HG03039 (cell line): Measurements from ENCODE around the gene LIN7B.
"Not testable (repeated sequence)": the region's sequence is repeated elsewhere in the genome, so short reads cannot be mapped to it uniquely, and the experiment has no call there.

ENCODE experiments used
- ATAC-seq: cut with Tn5 transposase; IDR thresholded peaks from one replicate; pipeline ENCODE4 v1.9.1; 2021; ENCODE audit warnings: mild to moderate bottlenecking, moderate library complexity; ENCODE audit not compliant: unreplicated experiment

LIN7B gene

DNA sequence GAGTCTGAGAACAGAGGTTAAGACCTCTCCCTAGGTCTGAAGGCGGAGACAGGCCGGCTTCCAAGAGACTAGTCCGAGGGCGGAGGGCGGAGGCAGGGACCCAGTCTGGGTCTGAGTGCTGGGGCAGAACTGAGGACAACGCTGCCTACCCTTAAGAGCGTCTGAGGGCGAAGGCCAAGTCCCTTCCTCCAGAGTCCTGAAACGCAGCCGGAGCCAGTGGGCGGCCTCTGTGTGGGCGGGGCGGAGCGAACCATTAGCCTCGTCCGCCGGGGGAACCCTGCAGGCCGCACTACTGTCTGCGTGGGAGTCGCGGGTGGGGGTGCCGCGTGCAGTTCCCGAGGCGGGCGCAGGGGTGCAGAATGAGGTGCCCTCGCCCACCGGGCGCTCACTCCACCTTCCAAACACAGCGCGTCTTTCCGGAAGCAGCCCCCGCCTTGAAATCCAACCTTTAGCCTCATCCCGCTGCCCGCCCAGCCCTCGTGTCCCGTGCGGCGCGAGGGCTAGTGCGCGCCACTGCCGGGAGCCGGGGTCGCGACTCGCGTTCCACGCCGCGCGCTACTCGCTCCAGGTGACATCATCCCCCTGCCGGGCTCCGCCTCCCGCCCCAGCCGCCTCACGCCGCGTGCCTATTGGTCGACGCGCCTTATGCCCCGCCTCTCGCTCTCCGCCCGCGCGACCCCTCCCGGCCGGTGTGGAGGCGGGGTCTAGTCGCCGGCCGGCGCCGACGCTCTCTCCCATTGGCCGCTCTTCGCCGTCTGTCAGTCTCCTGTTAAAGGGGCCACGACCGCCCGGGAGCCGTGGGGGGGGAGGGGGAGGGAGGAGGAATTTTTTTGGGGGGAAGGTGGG is 4.6 kb downstream of the LIN7B start, which contains the start of gene C19orf73:
TSS of gene C19orf73 (minus strand) at position 579 of the 846 bp plus-strand sequence. CDS start at position 458, 121 bp downstream.
- ATAC-seq: peak; percentile 60

GRCh38 chr19:49119411-49120324 is 5.5 kb downstream of the LIN7B start, which contains the start of gene PPFIA3:
PPFIA3 (plus strand) TSS chr19:49119544; CDS start chr19:49127874, 8,330 bp downstream.
- ATAC-seq: no peak

DNA sequence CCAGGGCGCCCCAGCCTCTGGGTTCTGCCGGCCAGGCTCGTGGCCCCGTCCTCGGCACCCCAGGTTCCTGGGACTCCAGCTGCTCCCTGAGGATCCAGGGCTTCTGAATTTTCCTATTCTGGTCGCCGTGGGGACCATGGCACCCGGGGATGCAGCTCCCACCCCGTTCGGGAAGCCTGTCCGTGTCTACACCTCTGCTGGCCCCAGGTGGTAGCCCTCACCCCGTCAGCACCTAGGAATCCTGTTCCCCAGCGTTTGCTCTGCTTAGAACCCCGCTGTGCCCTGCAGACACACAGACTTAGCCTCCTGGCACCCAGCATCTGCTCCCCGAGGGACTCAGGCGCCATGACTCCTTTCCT is 6.1 kb downstream of the LIN7B start:
- no peak for ATAC-seq

- ATAC-seq: no peak
Observed at GRCh38 chr19:49120868-49121267, 6.7 kb downstream of the LIN7B start.

DNA sequence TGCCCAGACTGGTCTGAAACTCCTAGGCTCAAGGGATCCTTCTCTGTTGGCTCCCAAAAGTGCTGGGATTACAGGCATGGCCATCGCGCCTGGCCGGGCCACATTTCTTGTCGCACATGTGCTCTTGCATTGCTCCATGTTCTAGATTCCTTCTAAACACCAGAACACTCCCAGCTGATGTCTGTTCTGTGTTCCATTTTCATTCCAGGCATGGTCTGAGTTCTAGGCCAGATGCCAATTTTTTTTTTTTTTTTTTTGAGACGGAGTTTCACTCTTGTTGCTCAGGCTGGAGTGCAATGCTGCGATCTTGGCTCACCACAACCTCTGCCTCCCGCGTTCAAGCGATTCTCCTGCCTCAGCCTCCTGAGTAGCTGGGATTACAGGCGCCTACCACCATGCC is 7.7 kb downstream of the LIN7B start:
- not testable (repeated sequence) for ATAC-seq

DNA sequence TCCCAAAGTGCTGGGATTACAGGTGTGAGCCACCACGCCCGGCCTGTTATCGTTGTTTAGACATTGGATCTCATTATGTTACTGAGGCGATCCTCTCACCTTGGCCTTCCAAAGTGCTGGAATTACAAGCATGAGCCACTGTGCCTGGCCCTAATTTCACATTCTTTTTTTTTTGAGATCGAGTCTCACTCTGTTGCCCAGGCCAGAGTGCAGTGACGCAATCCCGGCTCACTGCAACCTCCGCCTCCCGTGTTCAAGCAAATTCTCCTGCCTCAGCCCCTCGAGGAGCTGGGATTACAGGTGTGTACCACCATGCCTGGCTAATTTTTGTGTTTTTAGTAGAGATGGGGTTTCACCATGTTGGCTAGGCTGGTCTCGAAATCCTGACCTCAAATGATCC is 9.1 kb downstream of the LIN7B start:
- not testable (repeated sequence) for ATAC-seq

GRCh38 chr19:49125025-49125731 is 11.0 kb downstream of the LIN7B start:
- no peak for ATAC-seq

DNA sequence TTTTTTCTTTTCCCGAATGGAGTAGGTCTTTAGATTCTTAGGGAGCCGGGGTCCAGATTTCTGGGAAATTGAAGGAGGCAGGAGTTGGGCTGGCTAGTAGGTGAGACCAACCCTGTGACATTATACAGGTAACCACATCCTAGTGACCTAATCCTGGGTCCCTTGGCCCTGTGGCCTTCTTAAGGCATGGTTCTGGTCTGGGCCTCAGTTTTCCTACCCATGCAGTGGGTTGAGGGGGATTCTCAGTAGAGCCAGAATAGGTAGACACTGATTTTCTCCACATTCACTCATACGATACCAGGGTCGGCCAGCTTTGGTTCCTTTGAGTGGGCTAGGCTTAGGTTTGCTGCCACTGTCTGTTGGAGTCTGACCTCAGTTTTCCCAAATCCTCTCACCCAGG is 12.4 kb downstream of the LIN7B start:
- no peak for ATAC-seq

DNA sequence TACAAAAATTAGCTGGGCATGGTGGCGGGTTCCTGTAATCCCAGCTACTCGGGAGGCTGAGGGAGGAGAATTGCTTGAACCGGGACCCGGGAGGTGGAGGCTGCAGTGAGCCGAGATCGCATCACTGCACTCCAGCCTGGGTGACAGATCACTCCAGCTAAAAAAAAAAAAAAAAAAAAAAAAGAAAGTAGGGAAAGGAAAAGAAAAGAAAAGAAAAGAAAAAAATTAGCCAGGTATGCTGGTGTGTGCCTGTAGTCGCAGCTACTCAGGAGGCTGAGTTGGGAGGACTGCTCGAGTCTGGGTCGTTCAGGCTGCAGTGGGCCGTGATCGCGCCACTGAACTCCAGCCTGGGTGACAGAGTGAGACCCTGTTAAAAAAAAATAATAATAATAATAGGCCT is 13.1 kb downstream of the LIN7B start:
- not testable (repeated sequence) for ATAC-seq

- peak; percentile 84 for ATAC-seq
Observed at GRCh38 chr19:49127674-49128544, 13.7 kb downstream of the LIN7B start.

DNA sequence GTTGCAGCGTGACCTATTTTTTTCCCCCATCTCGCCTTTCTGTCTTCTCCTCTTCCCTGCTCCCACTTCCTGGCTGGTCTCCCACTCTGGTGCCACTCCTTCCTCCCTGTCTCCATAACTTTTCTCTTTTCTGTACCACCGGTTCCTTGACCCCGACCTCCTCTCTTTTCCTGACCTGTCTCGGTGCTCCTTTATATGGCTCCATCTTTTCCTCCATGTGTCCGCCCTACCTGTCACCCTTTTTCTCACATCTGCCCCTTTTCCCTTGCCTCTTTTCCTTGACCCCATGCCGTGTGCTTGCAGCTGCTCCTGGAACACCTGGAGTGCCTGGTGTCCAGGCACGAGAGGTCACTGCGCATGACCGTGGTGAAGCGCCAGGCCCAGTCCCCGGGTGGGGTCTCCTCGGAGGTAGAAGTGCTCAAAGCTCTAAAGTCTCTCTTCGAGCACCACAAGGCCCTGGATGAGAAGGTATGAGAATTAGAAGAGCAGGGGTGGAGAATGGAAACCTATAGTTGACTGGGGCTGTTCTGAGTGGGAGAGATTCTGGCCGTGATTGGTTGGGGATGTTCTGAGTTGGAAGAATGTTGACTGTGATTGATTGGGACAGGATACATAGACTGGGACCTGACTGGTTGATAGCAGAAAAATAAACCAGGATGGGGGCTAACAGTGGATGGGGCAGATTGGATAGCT is 14.5 kb downstream of the LIN7B start:
- ATAC-seq: no peak

DNA sequence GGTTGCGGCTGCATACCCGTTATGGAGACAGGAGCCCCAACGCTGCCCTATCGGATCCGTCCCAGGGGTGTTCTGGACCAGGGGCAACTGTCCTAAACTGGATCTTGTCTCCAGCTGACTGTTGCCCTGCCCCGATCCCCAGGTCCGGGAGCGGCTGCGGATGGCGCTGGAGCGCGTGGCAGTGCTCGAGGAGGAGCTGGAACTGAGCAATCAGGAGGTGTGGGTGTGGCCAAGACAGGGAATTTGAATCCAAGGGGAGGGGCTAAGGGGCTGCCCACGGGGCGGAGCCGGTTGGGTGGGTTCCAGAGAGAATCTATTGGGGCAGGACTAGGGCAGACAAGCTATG is 15.0 kb downstream of the LIN7B start:
- ATAC-seq: no peak

DNA sequence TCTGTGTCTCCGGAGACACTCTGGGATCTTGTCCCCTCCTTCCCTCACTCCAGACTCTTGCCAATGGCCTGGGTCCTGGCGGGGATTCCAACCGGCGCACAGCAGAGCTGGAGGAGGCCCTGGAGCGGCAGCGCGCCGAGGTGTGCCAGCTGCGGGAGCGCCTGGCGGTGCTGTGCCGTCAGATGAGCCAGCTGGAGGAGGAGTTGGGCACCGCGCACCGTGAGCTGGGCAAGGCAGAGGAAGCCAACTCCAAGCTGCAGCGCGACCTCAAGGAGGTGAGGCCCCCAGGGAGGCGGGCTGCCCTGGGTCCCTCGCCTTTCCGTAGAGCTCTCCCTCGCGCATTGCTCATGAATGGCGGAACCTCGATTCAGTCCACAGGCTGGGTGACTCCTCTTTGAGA is 16.2 kb downstream of the LIN7B start:
- ATAC-seq: no peak

DNA sequence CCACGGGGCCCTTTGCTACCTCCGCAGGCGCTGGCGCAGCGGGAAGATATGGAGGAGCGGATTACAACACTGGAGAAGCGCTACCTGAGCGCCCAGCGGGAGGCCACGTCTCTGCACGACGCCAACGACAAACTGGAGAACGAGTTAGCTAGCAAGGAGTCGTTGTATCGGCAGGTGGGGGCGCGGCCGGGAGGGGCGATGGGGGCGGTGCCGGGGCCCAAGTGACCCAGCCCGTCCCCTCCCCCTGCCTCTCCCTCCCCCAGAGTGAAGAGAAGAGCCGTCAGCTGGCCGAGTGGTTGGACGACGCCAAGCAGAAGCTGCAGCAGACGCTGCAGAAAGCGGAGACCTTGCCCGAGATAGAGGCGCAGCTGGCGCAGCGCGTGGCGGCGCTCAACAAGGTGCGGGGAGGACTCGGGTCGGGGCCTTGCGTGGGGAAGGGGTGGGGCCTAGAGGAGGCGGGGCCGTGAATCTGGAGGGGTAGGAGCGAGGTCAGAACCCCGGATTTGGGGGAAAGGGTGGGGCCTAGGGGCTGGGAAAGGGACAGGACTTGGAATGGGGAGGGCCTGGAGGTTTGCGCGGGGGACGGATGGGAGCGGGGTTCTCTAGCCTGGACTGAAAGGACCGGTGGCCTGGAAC is 18.9 kb downstream of the LIN7B start:
- ATAC-seq: no peak

DNA sequence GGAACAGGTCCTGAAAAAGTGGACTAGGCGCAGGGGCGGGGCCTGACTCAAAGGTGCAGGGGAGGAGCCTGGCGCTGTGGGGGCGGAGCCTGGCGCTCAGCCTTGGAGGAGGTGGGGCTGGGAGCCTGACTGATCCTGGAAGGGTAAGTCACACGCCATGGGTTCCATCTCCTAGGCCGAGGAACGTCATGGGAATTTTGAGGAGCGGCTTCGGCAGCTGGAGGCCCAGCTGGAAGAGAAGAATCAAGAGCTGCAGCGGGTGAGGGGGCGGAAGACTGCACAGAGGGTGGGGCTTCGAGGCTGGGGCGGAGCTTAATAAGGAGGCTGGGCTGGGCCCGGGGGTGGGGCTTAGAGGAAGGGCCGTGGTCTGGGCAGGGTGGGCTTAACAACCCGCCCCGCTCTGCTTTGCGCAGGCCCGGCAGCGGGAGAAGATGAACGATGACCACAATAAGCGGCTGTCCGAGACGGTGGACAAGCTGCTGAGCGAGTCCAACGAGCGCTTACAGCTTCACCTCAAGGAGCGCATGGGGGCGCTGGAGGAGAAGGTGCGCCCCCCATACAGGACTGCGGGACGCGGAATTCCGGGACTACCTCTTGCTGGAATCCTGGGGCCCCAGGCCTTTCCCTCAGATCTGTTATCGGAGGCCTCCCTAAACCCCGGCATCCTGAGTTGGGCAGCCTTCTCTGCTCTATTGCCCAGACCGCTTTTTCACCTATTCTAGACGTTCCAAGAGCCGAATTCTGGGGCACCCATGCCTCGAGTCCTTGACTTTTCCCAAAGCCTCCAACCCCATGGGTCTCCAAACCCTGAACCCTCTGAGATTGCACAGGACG is 19.7 kb downstream of the LIN7B start:
- ATAC-seq: no peak

DNA sequence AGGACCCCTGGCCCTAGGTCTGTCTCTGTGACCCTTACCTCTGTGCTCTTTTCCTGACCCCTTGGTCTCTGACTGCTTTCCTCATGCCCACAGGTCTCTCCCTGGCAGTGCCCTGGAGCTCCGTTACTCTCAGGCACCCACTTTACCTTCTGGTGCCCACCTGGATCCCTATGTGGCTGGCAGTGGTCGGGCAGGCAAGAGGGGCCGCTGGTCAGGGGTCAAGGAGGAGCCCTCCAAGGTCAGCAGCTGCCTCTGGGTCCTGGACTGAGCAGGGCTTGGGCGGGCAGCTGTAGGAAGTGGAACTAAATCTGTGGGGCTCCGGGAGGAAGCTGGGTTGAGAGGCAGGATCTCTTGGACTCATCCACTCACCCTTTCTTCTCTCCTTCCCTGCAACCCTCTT is 21.5 kb downstream of the LIN7B start:
- no peak for ATAC-seq

DNA sequence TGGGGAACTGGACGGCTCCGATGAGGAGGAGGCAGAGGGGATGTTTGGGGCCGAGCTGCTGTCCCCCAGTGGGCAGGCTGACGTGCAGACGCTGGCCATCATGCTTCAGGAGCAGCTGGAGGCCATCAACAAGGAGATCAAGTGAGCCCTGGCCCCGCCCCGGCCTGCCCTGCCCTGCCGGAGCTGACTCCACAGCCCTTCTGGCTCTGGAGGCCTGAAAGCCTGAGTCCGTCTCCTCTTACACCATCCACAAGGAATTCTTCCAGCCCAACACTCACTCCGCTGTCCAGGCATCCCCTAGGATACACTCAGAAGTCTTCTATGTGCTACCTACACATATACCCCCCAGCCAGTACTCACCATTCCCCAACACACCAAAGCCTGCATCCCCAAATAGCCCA is 22.6 kb downstream of the LIN7B start:
- ATAC-seq: no peak

- no peak for ATAC-seq
Observed at GRCh38 chr19:49140951-49141350, 26.8 kb downstream of the LIN7B start.
